Ramos (cell line): ENCODE measurements around the gene ABCC8.
"Not testable (repeated sequence)": the region's sequence is repeated elsewhere in the genome, so short reads cannot be mapped to it uniquely, and the experiment has no call there.

Experiments
- in situ Hi-C: fragments of 300-500 bp; cut with MboI; formaldehyde crosslinking; loops from one replicate; pipeline ENCODE4 v1.14.3; 2022; ENCODE audit warnings: low sequenced_read_pairs; ENCODE audit not compliant: unreplicated experiment

Gene ABCC8

DNA sequence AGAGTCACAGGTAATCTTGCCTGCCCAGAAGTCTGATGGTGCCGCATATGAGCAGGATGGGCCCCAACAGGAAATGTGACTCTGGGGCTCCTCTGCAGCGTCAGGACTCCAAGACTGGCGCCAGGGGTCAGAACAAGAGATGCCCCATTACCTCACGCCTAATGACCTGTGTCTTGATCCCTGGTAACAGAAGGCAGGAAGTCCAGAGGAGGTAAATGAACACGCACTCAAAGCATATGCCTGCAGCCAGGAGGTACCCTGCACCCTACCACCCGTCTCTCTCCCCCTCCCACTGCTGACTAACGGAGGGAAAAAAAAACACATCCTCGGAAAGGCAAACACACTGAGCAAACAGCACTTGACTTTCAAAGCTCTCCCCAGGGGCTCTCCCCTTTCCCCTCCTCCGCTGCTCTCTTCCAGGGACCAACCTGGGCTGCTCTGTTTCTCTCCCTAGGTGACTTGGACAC, 37.3 kb downstream of the ABCC8 start:
- in situ Hi-C loops, result no loop called here

GRCh38 chr11:17437366-17437765, 39.3 kb downstream of the ABCC8 start:
- in situ Hi-C loops, result no loop called here

DNA sequence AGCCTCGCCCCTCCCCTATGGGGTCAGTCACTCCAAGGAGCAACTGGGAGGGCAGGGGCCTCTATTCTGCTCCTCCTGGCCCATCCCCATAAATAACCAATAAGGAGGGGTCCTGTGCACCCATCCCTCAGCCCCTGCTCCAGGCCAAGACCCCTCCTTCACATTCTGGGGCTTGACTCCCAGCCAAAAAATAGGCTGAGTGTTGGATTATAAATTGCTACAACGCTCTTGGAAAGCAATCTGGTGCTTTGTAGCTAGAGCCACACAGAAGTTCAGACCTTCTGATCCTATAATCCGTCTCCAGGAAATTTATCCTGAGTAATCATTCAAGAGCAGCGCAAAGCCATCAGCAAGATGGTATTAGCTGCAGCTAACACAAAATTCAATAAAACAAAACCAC, 42.5 kb downstream of the ABCC8 start:
- in situ Hi-C loops, result no loop called here

- in situ Hi-C loops, result no loop called here
Observed at GRCh38 chr11:17432002-17432401, 44.6 kb downstream of the ABCC8 start.

GRCh38 chr11:17431139-17431538, 45.5 kb downstream of the ABCC8 start:
- in situ Hi-C loops, result no loop called here

- in situ Hi-C loops, result no loop called here
Observed at GRCh38 chr11:17430616-17431015, 46.0 kb downstream of the ABCC8 start.

- in situ Hi-C loops, result no loop called here
Observed at GRCh38 chr11:17428925-17429324, 47.7 kb downstream of the ABCC8 start.

DNA sequence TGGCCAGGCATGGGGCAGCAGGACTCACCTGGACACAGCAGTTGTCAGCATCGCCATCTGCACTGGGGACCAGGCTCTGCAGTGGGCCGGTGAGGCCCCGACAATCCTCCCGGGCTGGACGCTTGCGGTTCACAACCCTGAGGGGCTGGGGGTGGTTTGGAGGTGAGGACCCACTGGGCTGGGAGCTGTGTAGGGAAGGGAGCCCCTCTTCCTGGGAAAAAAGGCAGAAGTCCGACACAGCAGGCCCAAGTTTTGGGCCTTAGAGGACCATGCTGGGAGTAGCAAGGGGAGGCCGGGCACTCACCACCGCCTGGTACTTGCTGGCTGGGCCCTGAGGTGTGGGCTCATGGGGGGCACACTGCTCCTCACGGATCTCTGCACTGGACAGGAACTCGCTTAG, 48.4 kb downstream of the ABCC8 start:
- in situ Hi-C loops, result no loop called here

DNA sequence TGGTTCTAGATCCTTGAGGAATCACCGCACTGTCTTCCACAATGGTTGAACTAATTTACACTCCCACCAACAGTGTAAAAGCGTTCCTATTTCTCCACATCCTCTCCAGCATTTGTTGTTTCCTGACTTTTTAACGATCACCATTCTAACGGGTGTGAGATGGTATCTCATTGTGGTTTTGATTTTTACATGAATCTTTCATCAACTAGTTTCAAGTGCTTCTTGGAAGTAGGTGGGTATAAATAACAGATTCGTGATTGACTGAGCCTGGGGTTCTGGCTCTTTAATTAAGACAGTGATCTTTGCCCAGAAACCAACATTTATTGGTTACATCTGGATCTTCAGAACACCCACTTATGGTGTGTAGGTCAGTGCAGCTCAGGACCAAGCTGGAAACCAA, 50.4 kb downstream of the ABCC8 start:
- in situ Hi-C loops, result not testable (repeated sequence)

- in situ Hi-C loops, result no loop called here
Observed at GRCh38 chr11:17423533-17424310, 52.9 kb downstream of the ABCC8 start.

- in situ Hi-C loops, result no loop called here
Observed at GRCh38 chr11:17421781-17422180, 54.9 kb downstream of the ABCC8 start.

GRCh38 chr11:17418444-17419081, 58.1 kb downstream of the ABCC8 start:
- in situ Hi-C loops, result no loop called here

- in situ Hi-C loops, result no loop called here
Observed at GRCh38 chr11:17416492-17416891, 60.2 kb downstream of the ABCC8 start.

DNA sequence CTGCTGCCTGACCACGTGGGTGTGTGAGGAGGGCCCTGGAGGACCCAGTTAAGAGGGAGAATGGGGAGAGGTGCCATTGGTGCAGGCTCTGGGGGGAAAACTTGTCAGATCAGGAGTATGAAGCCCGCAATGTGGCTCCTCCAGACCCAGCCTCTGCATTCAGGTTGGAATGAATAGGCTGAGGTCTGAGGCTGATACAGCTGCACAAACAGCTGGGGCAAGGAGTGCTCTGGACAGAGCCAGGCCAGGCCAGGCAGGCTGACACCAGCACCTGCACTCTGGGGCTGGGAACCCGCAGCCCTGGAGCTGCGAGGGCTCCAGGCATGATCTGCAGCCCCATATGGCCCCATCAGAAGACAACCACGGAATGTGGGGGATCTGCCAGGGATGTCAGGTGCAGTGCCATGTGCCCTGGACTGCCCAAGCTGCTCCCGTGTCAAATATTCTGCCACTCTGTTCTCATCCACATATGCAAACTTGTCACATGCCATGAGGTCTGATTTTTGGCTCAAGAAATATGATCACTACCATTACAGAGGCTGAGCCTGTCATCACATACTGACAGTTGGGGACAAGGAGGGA, 61.0 kb downstream of the ABCC8 start:
- in situ Hi-C loops, result no loop called here

GRCh38 chr11:17414992-17415391, 61.7 kb downstream of the ABCC8 start:
- in situ Hi-C loops, result no loop called here

DNA sequence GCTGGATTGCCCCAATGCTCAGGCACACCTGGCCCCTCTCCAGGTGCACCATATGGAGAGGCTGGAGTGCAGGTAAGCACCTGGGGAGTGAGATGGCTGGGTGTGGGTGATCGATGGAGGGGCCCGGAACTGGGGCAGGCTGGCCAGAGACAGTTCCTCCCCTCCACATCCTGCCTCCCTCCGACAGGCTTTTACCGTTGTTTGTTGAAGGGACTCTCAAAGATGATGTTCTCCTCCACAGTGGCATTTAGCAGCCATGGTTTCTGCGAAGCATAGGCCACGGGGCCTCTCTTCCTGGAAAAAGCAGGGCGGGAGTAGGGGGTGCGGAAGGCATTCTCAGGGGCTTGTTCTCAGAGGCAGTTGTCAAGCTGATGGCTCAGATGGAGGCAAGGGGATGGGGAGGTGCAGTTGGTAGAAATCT, 62.3 kb downstream of the ABCC8 start:
- in situ Hi-C loops, result no loop called here

DNA sequence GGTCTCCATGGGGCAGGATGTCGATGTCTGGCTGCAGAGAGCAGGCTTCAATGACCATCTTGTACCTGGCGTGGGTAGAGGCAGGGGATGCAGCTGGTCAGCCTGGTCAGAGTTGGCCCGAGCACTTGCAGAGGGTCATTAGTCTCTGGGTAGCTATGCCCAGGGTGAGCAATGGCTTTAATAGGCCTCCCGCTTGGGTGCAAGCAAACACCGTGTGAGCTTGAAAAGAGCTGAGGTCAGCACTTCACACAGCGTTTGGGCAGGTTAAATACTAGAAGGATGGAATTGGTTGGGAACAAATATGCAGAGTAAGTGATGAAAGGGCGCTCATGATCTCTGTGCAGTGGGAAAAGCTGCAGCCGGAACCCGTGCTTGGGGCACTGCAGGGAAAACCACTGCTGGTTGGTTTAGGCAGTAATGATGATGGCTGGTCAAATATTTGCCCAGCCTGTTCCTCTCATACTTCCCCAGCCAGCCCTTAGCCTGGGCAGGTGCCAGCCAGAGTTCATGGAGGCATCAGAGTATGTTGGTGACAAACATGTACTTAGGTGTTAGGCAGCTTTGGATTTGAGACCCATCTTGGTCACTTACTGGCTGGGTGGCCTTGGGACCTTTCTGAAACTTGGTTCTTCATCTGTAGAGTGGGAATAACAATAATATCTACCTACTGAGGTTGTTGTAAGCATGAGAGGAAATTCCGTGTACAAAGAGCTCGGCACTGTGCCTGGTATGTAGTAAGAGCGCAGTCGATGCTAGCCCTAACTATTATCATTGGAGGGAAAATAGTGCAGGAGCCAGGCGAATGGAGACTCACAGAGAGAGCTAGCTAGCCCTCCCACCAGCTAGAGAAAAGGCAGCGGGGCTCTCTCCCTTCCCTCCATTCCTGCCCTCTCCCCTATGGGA, 63.0 kb downstream of the ABCC8 start:
- in situ Hi-C loops, result no loop called here

GRCh38 chr11:17412488-17413180, 64.0 kb downstream of the ABCC8 start:
- in situ Hi-C loops, result no loop called here

GRCh38 chr11:17411418-17411817, 65.2 kb downstream of the ABCC8 start:
- in situ Hi-C loops, result no loop called here
